ENCODE results near the gene STXBP5L.
A peak's percentile ranks its signal among the peaks of the same experiment; 100 is the strongest.

STXBP5L gene

GRCh38 chr3:120908030-120908794 lies at the start of gene STXBP5L:
TSS of gene STXBP5L (plus strand) at chr3:120908205. CDS start at chr3:120909579, 1,374 bp downstream.
- ChIA-PET POLR2A (no interaction called here), CTCF (no interaction called here)
- TF ChIP-seq CTCF (IDR thresholded peaks at IDR 0.05; ENCODE audit: insufficient read depth, low read length, missing control alignments) = no peak
- H3K4me3 ChIP-seq (ENCODE audit: low read depth, low read length) = peak within 1 kb of the TSS; percentile 52
- no peak for DNase-seq (ENCODE audit: low read depth, low spot score)

DNA sequence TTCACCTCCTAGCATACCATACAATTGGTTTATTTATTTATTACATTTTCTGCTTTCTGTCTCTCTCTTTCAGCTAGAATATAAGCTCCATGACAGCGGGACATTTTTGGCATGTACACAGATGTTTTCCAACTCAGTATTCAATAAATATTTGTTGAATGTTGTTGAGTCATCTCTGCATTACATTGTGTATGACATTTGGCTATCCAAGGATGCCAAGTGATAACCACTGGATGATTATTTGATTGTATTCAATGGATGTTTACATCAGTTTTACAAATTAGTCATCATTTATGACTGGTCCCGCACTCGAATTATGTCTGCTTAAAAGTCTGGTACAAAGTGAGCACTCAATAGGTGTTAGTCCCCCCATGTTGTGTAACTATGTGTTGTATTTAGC lies 49.5 kb upstream of the STXBP5L start:
- DNase-seq (ENCODE audit: low read depth, low spot score) = no peak
- CTCF ChIA-PET = interaction anchor here (1.6 kb wide), 1 partner anchor 299 kb away, joined by 4 read pairs; no protein-coding TSS in a partner anchor
- POLR2A ChIA-PET = no interaction called here
- no peak overlapping the region for H3K4me3 ChIP-seq (ENCODE audit: low read depth, low read length)
- no peak for TF ChIP-seq CTCF (IDR thresholded peaks at IDR 0.05; ENCODE audit: insufficient read depth, low read length, missing control alignments)

DNA sequence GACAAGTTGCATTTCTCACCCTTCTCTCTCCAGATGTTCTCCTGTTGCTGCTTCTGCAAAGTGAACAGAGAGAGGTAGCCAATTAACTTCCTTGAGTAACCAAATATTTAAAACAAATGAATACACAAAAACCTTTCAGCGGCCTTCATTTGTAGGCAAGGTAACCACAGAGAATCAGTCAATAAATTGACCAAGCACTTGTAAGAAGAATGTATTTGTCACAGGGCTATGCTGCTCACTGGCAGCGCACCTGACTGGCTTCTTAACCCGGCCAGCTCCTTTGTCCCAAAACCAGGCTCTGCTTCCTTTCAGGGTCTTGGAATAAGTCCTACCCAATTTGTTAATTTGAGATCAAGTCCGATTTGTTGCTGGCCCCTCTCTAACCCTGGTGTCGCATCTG lies 43.5 kb upstream of the STXBP5L start:
- POLR2A ChIA-PET = no interaction called here
- no peak for TF ChIP-seq CTCF (IDR thresholded peaks at IDR 0.05; ENCODE audit: insufficient read depth, low read length, missing control alignments)
- DNase-seq (ENCODE audit: low read depth, low spot score) = no peak
- CTCF ChIA-PET = no interaction called here
- H3K4me3 ChIP-seq (ENCODE audit: low read depth, low read length) = no peak overlapping the region

- POLR2A ChIA-PET = no interaction called here
- DNase-seq (ENCODE audit: low read depth, low spot score) = no peak
- H3K4me3 ChIP-seq (ENCODE audit: low read depth, low read length) = no peak overlapping the region
- TF ChIP-seq CTCF (IDR thresholded peaks at IDR 0.05; ENCODE audit: insufficient read depth, low read length, missing control alignments) = no peak
- CTCF ChIA-PET = no interaction called here
Measured at GRCh38 chr3:120875507-120875906, 32.5 kb upstream of the STXBP5L start.

DNA sequence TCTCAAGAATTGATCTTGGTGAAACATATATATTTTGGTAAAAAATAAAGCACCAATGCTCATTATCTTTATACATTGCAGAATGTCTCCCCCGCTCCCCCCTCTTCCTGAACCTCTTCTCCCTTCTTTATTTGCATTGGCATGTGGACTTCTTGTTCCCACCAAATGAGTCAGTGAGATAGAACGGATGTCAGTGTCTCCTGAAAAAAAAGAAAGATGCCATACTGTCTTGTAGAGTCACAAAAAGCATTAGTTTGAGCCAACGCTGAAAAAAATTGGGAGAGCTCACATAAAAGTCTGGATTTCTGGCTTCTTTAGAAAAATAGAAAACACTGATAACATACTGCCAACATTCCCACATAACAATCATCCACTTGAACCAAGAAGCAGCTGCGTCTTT lies 32.0 kb upstream of the STXBP5L start:
- CTCF ChIA-PET = no interaction called here
- POLR2A ChIA-PET = no interaction called here
- no peak for DNase-seq (ENCODE audit: low read depth, low spot score)
- no peak for TF ChIP-seq CTCF (IDR thresholded peaks at IDR 0.05; ENCODE audit: insufficient read depth, low read length, missing control alignments)
- no peak overlapping the region for H3K4me3 ChIP-seq (ENCODE audit: low read depth, low read length)

- TF ChIP-seq CTCF (IDR thresholded peaks at IDR 0.05; ENCODE audit: insufficient read depth, low read length, missing control alignments) = no peak
- DNase-seq (ENCODE audit: low read depth, low spot score) = no peak
- H3K4me3 ChIP-seq (ENCODE audit: low read depth, low read length) = no peak overlapping the region
- ChIA-PET POLR2A (no interaction called here), CTCF (no interaction called here)
Measured at GRCh38 chr3:120879411-120879810, 28.6 kb upstream of the STXBP5L start.
